Retinal pigment epithelial cell (primary cell): Measurements from ENCODE around the gene PMEPA1.

Experiments used
- DNase-seq: peaks from one replicate; pipeline ENCODE4 v3.0.0-alpha.2; 2010; ENCODE audit warnings: low read depth
- H3K4me3 ChIP-seq: 2 replicates; pipeline ENCODE4 v1.5.1; 2011; ENCODE audit warnings: mild to moderate bottlenecking, low read length, control low read depth, moderate library complexity
- CTCF ChIP-seq: conservative IDR thresholded peaks from 2 replicates; pipeline ENCODE4 v1.5.1; 2011; ENCODE audit warnings: low read depth, low read length, control low read depth, inconsistent platforms

Gene PMEPA1

GRCh38 chr20:57683881-57684807 lies 25.7 kb downstream of the PMEPA1 start:
- no peak overlapping the region for H3K4me3 ChIP-seq
- no peak for TF ChIP-seq CTCF
- DNase-seq: no peak

GRCh38 chr20:57683287-57683686 lies 26.5 kb downstream of the PMEPA1 start:
- no peak for TF ChIP-seq CTCF
- DNase-seq: no peak

GRCh38 chr20:57682184-57683101 lies 27.4 kb downstream of the PMEPA1 start:
- no peak for DNase-seq
- TF ChIP-seq CTCF: no peak
- no peak overlapping the region for H3K4me3 ChIP-seq

More at GRCh38 chr20:57683287-57683686, 26.5 kb downstream of the PMEPA1 start:
- no peak overlapping the region for H3K4me3 ChIP-seq

- TF ChIP-seq CTCF: no peak
- no peak overlapping the region for H3K4me3 ChIP-seq
- no peak for DNase-seq
These were observed 28.6 kb downstream of the PMEPA1 start for GRCh38 chr20:57680934-57681914.

GRCh38 chr20:57680131-57680716 lies 29.6 kb downstream of the PMEPA1 start:
- no peak for TF ChIP-seq CTCF
- no peak overlapping the region for H3K4me3 ChIP-seq

GRCh38 chr20:57679113-57679512 lies 30.7 kb downstream of the PMEPA1 start:
- H3K4me3 ChIP-seq: no peak overlapping the region
- TF ChIP-seq CTCF: no peak
- DNase-seq: no peak

More at GRCh38 chr20:57680131-57680716, 29.6 kb downstream of the PMEPA1 start:
- DNase-seq: no peak
